K562 (cell line): ENCODE data around the gene SRRM4. TPM values are rescaled to one million over a fixed set of nuclear protein-coding genes. Genes with fewer than 3 reads are reported as not detected.

Source experiments
- ATAC-seq: fragments of 200-7000 bp; cut with Tn5 transposase; 3 replicates; pipeline ENCODE4 v1.9.1; 2020; ENCODE audit warnings: moderate library complexity
- BruUV-seq: library from RNA; stranded (reverse); fragments of 400-500 nt; replicated peaks from 2 replicates; lab custom pipeline; 2021; lab: Mats Ljungman, UMichigan
- CTCF ChIA-PET: fragments of 300-600 bp; formaldehyde crosslinking; extraction: SDS; loops from one replicate; lab custom pipeline; 2021; ENCODE audit warnings: low intra/inter-chr PET ratio; lab: Yijun Ruan, JAX
- POLR2A ChIA-PET: fragments of 300-600, 350-650 bp; sonication (Branson Sonifier 250); formaldehyde crosslinking; extraction: SDS; loops from one replicate; lab custom pipeline; 2021; ENCODE audit warnings: antibody characterized with exemption, inconsistent platforms; lab: Yijun Ruan, JAX
- DNase-seq, 4 experiments: peaks; one replicate each; pipeline versions ENCODE4 v3.0.0 to v3.0.0-alpha.2; 2011 to 2018; ENCODE audit warnings: low spot score in 3 of 4, mixed read lengths in 3 of 4; ENCODE audit errors: extremely low read depth in 1 of 4
- FAIRE-seq: peaks from 2 replicates; lab custom pipeline; 2011; peaks lifted over from hg19 to GRCh38; lab: Jason Lieb, UNC
- H2AFZ ChIP-seq: 2 replicates; pipeline ENCODE4 v1.6.0; 2011; ENCODE audit warnings: low read depth, low read length, control low read depth, inconsistent platforms
- H3K27ac ChIP-seq: fragments of 200-600 bp; 3 replicates; pipeline ENCODE4 v1.8.0; 2011; ENCODE audit warnings: low read depth, mild to moderate bottlenecking, control low read depth, inconsistent platforms, low read length, moderate library complexity, mixed read lengths; ENCODE audit errors: extremely low read depth
- H3K27me3 ChIP-seq, 2 experiments: fragments of 300-600 bp in 1 of 2; 2 replicates in 1 of 2; 3 replicates in 1 of 2; pipeline versions ENCODE4 v1.6.0 to v1.8.0; 2011; ENCODE audit warnings: inconsistent platforms in 2 of 2, low read length in 2 of 2, mild to moderate bottlenecking in 1 of 2, mixed read lengths in 1 of 2, moderate library complexity in 1 of 2; ENCODE audit not compliant: control insufficient read depth in 2 of 2, insufficient read depth in 2 of 2
- H3K36me3 ChIP-seq: fragments of 300-600 bp; 3 replicates; pipeline ENCODE4 v1.8.0; 2011; ENCODE audit warnings: mild to moderate bottlenecking, low read length, inconsistent platforms; ENCODE audit not compliant: control insufficient read depth, insufficient read depth
- H3K4me1 ChIP-seq, 2 experiments: fragments of 200-600 bp in 1 of 2; replicated peaks in 1 of 2; 2 replicates in 1 of 2; 3 replicates in 1 of 2; pipeline versions ENCODE4 v1.5.1 to v1.8.0; 2011; ENCODE audit warnings: inconsistent platforms in 2 of 2, low read length in 2 of 2, mild to moderate bottlenecking in 1 of 2, mixed read lengths in 1 of 2, moderate library complexity in 1 of 2; ENCODE audit not compliant: control insufficient read depth in 2 of 2, insufficient read depth in 2 of 2
- H3K4me2 ChIP-seq: 2 replicates; pipeline ENCODE4 v1.6.1; 2011; ENCODE audit warnings: low read length, control low read depth, inconsistent platforms, mixed read lengths; ENCODE audit not compliant: insufficient read depth
- H3K4me3 ChIP-seq: fragments of 200-600 bp; sonication (generic), shearing (Covaris generic); 2 replicates; pipeline ENCODE4 v1.5.1; 2016; ENCODE audit warnings: control low read depth, inconsistent platforms
- H3K79me2 ChIP-seq: fragments of 200-600 bp; 3 replicates; pipeline ENCODE4 v1.8.0; 2011; ENCODE audit warnings: low read length, inconsistent platforms; ENCODE audit not compliant: control insufficient read depth, insufficient read depth
- H3K9ac ChIP-seq, 2 experiments: 2 replicates each; pipeline versions ENCODE4 v1.6.0 to v1.6.1; 2011; ENCODE audit warnings: low read depth in 2 of 2, low read length in 2 of 2, control low read depth in 1 of 2, inconsistent platforms in 1 of 2, mild to moderate bottlenecking in 1 of 2, mixed read lengths in 1 of 2; ENCODE audit not compliant: insufficient read depth in 1 of 2
- H3K9me1 ChIP-seq: one replicate; pipeline ENCODE4 v1.6.0; 2011; ENCODE audit warnings: inconsistent platforms, mild to moderate bottlenecking, low read length, moderate library complexity; ENCODE audit not compliant: control insufficient read depth, insufficient read depth
- H3K9me3 ChIP-seq: replicated peaks from 2 replicates; pipeline ENCODE4 v1.5.1; 2011; ENCODE audit warnings: low read depth, low read length, inconsistent platforms; ENCODE audit not compliant: control insufficient read depth, insufficient read depth
- H4K20me1 ChIP-seq: replicated peaks from 2 replicates; pipeline ENCODE4 v1.6.1; 2011; ENCODE audit warnings: low read length, inconsistent platforms, mixed read lengths; ENCODE audit not compliant: control insufficient read depth, insufficient read depth
- RAD51 ChIP-seq: fragments of 450-650 bp; IDR thresholded peaks from 2 replicates; pipeline ENCODE4 v1.7.1; 2016; ENCODE audit warnings: low read depth, mild to moderate bottlenecking, borderline replicate concordance
- TOE1 ChIP-seq, 2 experiments: fragments of 450-650 bp in 1 of 2; sonication (generic) in 1 of 2; formaldehyde crosslinking in 1 of 2; IDR thresholded peaks; 2 replicates each; pipeline versions ENCODE4 v1.7.1 to v1.8.0; 2016 to 2022; ENCODE audit warnings: borderline replicate concordance in 2 of 2, mild to moderate bottlenecking in 2 of 2, antibody characterized with exemption in 1 of 2, inconsistent platforms in 1 of 2, low read depth in 1 of 2, missing genetic modification reagents in 1 of 2, moderate library complexity in 1 of 2
- WGBS: fragments of 100-300 bp; shearing (Covaris generic); methylation state at CpG from one replicate; pipeline ENCODE4 v1.1.6; 2016; ENCODE audit warnings: low coverage, mixed read lengths; ENCODE audit not compliant: insufficient coverage; ENCODE audit errors: missing lambda C conversion rate; 5-methylcytosine and 5-hydroxymethylcytosine counted together
- in situ Hi-C: fragments of 300-500 bp; cut with MboI; formaldehyde crosslinking; loops from 4 replicates; pipeline ENCODE4 v1.15.0; 2018; ENCODE audit warnings: inconsistent platforms, mixed read lengths
- intact Hi-C: fragments of 100-400 bp; cut with micrococcal nuclease; formaldehyde crosslinking; loops from 2 replicates; pipeline ENCODE4 v1.14.2; 2022
- polyA plus RNA-seq, 8 experiments: library from polyadenylated mRNA; depleted of rRNA in 4 of 8; stranded (reverse) in 5 of 8; unstranded in 3 of 8; fragments of >200 nt; fragmentation: Nextera tagmentation in 2 of 8; fragmentation: Illumina TruSeq in 1 of 8; extraction: Ambion mirVana in 2 of 8; extraction: Trizol in 1 of 8; gene quantifications; 2 replicates each; pipeline versions ENCODE4 v1.2.1 to v1.2.3, GENCODE V29; 2011 to 2014; ENCODE audit warnings: inconsistent platforms in 1 of 8, missing spikeins in 1 of 8
- total RNA-seq, 7 experiments: library from RNA; depleted of rRNA in 6 of 7; stranded (reverse); fragments of >200 nt in 6 of 7; fragmentation: Illumina TruSeq in 2 of 7; extraction: Trizol in 2 of 7; gene quantifications; 2 replicates each; pipeline versions ENCODE4 v1.2.1 to v1.2.3, GENCODE V29; 2011 to 2021; ENCODE audit warnings: low replicate concordance in 1 of 7
- TF ChIP-seq, protein P1 (sequence below), 2 experiments: fragments of 450-650 bp in 1 of 2; sonication (generic) in 1 of 2; formaldehyde crosslinking; conservative IDR thresholded peaks; 2 replicates each; pipeline versions ENCODE4 v1.4.0 to v1.8.1; 2020 to 2022; ENCODE audit warnings: mild to moderate bottlenecking in 1 of 2, missing genetic modification reagents in 1 of 2
- TF ChIP-seq, protein P2 (sequence below), 3 experiments: fragments of 200-800 bp in 1 of 3; sonication (Bioruptor generic) in 1 of 3; sonication (generic) in 1 of 3; formaldehyde crosslinking in 1 of 3; IDR thresholded peaks; 2 replicates each; pipeline versions ENCODE4 v1.6.1 to v1.8.0; 2016 to 2022; ENCODE audit warnings: mild to moderate bottlenecking in 2 of 3, missing compliant biosample characterization in 2 of 3, missing genetic modification characterization in 2 of 3, missing genetic modification reagents in 1 of 3
- TF ChIP-seq, protein P3 (sequence below): fragments of 250-450 bp; sonication (Bioruptor Pico); IDR thresholded peaks from 2 replicates; pipeline ENCODE4 v1.5.0; 2020; ENCODE audit warnings: mild to moderate bottlenecking, borderline replicate concordance
- TF ChIP-seq, protein P4 (sequence below): sonication (generic); formaldehyde crosslinking; IDR thresholded peaks from 2 replicates; pipeline ENCODE4 v1.5.0; 2020; ENCODE audit warnings: missing genetic modification reagents
- TF ChIP-seq, protein P5 (sequence below): fragments of 450-650 bp; formaldehyde crosslinking; IDR thresholded peaks from 2 replicates; pipeline ENCODE4 v1.4.0; 2020; ENCODE audit warnings: mild to moderate bottlenecking, mixed read lengths

Gene SRRM4
- total and polyA plus RNA-seq, 9 of the 15 experiments (the other 6 are each of a cell fraction or from before 2014, with no cell fraction given): not detected

DNA sequence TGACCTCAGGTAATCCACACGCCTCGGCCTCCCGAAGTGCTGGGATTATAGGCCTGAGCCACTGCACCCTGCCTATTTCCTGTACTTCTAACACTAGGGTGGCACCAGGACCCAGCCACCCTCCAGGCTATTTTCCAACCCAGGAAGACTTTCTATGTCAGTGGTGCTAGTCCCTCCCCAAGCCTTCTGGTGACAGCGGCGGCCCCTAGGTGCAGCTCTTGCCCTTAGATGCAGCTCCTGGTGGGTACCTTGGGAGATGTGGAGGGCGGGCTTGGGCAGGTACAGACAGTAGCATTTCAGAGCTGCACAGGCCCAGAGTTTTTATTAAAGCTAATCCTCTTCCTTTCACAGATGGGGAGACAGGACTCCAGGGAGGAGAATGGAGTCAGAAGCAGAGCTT is 62.8 kb downstream of the SRRM4 start (continued):
- TF ChIP-seq, protein P1, sequence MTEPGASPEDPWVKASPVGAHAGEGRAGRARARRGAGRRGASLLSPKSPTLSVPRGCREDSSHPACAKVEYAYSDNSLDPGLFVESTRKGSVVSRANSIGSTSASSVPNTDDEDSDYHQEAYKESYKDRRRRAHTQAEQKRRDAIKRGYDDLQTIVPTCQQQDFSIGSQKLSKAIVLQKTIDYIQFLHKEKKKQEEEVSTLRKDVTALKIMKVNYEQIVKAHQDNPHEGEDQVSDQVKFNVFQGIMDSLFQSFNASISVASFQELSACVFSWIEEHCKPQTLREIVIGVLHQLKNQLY (CRISPR knock-in tag; conservative IDR thresholded peaks at IDR 0.05): no peak
- TF ChIP-seq, all 486 proteins: peak for 0

DNA sequence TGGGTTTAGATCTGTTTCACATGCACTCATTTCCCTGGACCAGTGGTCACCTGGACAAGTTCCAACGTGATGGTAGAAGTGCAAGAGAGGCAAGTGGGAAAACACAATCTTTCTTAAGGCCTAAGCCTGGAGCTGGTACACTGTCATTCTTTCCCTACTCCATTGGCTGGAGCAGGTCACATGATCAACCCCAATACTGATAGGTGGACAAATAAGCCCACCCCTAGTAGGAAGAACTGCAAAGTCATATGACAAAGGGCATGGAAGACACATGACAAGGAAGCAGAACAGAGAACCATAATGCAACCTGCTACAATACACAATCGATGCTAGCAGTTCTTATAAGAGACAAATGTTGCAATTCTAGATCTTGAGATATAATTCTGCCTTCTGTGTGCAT is 66.3 kb downstream of the SRRM4 start:
- TF ChIP-seq TOE1 (IDR thresholded peaks at IDR 0.05; ENCODE audit: borderline replicate concordance): peak; percentile 60; the same call in 1 of the 2 replicates
- TF ChIP-seq TOE1 (CRISPR knock-in tag; IDR thresholded peaks at IDR 0.05; ENCODE audit: borderline replicate concordance, low read depth): no peak
- TF ChIP-seq, protein P2, sequence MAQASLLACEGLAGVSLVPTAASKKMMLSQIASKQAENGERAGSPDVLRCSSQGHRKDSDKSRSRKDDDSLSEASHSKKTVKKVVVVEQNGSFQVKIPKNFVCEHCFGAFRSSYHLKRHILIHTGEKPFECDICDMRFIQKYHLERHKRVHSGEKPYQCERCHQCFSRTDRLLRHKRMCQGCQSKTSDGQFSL (CRISPR knock-in tag; IDR thresholded peaks at IDR 0.05): no peak
- TF ChIP-seq, protein P2 (tag; IDR thresholded peaks at IDR 0.05): no peak
- TF ChIP-seq, protein P3, sequence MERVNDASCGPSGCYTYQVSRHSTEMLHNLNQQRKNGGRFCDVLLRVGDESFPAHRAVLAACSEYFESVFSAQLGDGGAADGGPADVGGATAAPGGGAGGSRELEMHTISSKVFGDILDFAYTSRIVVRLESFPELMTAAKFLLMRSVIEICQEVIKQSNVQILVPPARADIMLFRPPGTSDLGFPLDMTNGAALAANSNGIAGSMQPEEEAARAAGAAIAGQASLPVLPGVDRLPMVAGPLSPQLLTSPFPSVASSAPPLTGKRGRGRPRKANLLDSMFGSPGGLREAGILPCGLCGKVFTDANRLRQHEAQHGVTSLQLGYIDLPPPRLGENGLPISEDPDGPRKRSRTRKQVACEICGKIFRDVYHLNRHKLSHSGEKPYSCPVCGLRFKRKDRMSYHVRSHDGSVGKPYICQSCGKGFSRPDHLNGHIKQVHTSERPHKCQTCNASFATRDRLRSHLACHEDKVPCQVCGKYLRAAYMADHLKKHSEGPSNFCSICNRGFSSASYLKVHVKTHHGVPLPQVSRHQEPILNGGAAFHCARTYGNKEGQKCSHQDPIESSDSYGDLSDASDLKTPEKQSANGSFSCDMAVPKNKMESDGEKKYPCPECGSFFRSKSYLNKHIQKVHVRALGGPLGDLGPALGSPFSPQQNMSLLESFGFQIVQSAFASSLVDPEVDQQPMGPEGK (CRISPR knock-in tag): no peak
- TF ChIP-seq, protein P4, sequence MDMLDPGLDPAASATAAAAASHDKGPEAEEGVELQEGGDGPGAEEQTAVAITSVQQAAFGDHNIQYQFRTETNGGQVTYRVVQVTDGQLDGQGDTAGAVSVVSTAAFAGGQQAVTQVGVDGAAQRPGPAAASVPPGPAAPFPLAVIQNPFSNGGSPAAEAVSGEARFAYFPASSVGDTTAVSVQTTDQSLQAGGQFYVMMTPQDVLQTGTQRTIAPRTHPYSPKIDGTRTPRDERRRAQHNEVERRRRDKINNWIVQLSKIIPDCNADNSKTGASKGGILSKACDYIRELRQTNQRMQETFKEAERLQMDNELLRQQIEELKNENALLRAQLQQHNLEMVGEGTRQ (CRISPR knock-in tag): peak; percentile 48
- TF ChIP-seq RAD51: peak; percentile 71; the same call in 1 of the 2 replicates
- TF ChIP-seq, protein P5, sequence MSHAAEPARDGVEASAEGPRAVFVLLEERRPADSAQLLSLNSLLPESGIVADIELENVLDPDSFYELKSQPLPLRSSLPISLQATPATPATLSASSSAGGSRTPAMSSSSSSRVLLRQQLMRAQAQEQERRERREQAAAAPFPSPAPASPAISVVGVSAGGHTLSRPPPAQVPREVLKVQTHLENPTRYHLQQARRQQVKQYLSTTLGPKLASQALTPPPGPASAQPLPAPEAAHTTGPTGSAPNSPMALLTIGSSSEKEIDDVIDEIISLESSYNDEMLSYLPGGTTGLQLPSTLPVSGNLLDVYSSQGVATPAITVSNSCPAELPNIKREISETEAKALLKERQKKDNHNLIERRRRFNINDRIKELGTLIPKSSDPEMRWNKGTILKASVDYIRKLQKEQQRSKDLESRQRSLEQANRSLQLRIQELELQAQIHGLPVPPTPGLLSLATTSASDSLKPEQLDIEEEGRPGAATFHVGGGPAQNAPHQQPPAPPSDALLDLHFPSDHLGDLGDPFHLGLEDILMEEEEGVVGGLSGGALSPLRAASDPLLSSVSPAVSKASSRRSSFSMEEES (CRISPR knock-in tag): peak; percentile 56; the same call in 1 of the 2 replicates
- Histone ChIP-seq H3K36me3 (no peaks in the 10 kb centered on the region), H3K4me2 (no peak overlapping the region), H3K4me3 (no peak overlapping the region), H3K9me3 (no peaks in the 10 kb centered on the region), H3K9ac (no peak overlapping the region), H3K79me2 (no peaks in the 10 kb centered on the region), H4K20me1 (no peaks in the 10 kb centered on the region), H2AFZ (no peak overlapping the region), H3K9me1 (no peaks in the 10 kb centered on the region), H3K4me1 (no peaks in the 10 kb centered on the region), H3K27me3 (no peaks in the 10 kb centered on the region), H3K27ac (no peak overlapping the region)
- ATAC-seq (0 out of 3 replicates have a peak, but pooled peaks have one; percentile 29), DNase-seq (peak in 2 of 4 experiments; percentile 10 to 15), FAIRE-seq (no peak)
- BruUV-seq: no TSS peak
- ChIA-PET CTCF (no interaction called here), POLR2A (no interaction called here)
- in situ Hi-C loops: no loop called here
- 0% methylated on average over 2 of the region's 2 CpGs for WGBS
- intact Hi-C loops: no loop called here
